Ecto neural progenitor cell (in vitro differentiated cells): ENCODE results near the gene ZNF420.

Source experiments
- DNase-seq: peaks from one replicate; pipeline ENCODE4 v3.0.0-alpha.2; 2018; ENCODE audit warnings: low spot score

Gene ZNF420

GRCh38 chr19:37148214-37148613 is 70.0 kb downstream of the ZNF420 start:
- DNase-seq = no peak

DNA sequence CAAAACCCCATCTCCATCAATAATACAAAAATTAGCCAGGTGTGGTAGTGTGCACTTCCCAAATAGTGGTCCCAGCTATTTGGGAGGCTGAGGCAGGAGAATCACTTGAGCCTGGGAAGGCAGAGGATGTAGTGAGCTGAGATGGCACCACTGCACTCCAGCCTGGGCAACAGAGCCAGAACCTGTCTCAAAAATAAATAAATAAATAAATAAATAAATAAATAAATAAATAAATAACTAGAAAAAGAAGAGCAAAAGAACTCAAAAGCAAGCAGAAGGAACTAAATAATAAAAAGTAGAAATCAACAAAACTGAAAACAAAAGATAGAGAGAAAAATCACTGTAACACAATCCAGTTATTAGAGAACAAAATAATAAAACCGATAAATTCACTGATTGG is 81.9 kb downstream of the ZNF420 start:
- no peak for DNase-seq

GRCh38 chr19:37165635-37166034 is 87.4 kb downstream of the ZNF420 start:
- no peak for DNase-seq

- peak; percentile 91 for DNase-seq
Measured at GRCh38 chr19:37172368-37173366, 94.4 kb downstream of the ZNF420 start, which contains the start of gene ZNF585A. TSS of gene ZNF585A (minus strand) at chr19:37172695. CDS start at chr19:37169910, 2,785 bp downstream.
